GM12801 (cell line): ENCODE data around the gene VAC14.

Source experiments
- TF ChIP-seq, protein P1 (sequence below): IDR thresholded peaks from one replicate; pipeline ENCODE4 v1.5.1; 2011; ENCODE audit warnings: control low read depth; ENCODE audit not compliant: insufficient read length; ENCODE audit errors: extremely low read depth

Gene VAC14

DNA sequence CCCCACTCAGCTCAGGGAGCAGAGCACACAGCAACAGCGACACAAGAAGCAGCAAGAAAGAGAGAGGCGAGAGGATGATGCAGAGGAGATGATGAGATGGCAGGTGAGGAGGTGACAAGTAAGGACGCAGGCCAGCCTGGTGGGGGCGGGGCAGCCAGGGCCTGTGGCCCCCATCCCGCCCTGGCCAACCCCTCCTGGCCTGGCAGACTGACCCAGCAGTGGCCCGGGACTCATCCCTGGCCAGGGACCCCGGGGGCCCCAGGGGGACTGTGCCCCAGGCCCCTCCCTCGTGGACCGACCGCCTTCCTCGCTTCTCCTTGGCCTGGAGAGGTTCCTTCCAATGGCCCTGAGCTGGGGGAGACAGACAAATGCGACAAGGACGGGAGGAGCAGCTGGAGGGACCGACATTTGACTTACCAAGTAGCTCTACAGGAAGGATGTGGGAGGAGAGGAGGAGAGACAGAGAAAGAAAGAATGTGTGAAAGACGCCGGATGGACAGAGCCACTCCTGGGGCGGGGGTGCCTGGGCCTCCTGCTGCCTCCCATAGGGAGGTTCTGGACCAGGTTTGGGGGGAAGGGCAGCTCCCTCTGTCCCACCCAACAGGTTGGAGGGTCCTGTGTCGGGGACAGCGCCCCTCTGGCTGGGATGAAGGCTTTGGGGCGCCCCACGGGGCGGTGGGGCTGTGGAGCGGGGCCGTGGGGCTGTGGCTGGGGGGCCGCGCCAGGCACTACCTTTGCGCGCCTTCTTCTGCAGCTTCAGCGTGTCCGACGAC, 121.9 kb downstream of the VAC14 start:
- TF ChIP-seq, protein P1, sequence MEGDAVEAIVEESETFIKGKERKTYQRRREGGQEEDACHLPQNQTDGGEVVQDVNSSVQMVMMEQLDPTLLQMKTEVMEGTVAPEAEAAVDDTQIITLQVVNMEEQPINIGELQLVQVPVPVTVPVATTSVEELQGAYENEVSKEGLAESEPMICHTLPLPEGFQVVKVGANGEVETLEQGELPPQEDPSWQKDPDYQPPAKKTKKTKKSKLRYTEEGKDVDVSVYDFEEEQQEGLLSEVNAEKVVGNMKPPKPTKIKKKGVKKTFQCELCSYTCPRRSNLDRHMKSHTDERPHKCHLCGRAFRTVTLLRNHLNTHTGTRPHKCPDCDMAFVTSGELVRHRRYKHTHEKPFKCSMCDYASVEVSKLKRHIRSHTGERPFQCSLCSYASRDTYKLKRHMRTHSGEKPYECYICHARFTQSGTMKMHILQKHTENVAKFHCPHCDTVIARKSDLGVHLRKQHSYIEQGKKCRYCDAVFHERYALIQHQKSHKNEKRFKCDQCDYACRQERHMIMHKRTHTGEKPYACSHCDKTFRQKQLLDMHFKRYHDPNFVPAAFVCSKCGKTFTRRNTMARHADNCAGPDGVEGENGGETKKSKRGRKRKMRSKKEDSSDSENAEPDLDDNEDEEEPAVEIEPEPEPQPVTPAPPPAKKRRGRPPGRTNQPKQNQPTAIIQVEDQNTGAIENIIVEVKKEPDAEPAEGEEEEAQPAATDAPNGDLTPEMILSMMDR: no peak

DNA sequence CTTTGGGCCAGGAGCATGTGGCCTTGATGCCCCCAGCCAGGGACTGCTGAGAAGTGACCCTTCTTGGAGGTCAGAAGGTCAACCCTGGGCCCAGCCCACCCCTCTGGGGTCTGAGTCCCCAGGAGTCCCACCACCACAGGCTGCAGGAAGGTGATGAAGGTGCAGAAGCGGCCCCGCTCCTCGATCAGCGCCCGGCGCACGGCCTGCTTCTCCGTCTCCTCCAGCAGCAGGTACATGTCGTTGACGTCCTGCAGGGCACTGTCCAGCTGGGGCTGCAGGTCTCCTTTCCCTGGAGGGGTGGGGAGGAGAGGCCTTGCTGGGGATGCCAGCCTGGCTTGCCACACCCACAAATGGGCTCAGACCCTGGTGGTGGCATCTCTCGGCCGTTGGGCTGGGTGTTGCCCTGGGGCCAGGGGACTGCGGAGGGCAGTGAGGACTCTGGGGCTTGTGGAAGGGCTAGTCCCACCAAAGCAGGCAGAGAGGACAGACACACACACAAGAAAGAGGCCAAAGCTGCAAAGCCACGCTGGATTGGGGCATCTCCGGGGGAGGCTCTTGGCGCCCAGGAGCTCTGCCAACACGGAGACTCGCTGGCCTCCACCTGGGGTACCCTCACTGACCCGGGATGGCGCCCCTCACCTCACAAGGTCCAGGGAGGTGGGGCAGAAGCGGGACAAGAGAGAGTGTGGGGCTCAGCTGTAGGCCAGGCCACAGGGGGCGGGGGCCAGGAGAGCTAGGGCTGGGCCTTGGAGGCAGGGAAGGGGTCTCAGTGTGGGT, 122.6 kb downstream of the VAC14 start:
- TF ChIP-seq, protein P1: no peak

DNA sequence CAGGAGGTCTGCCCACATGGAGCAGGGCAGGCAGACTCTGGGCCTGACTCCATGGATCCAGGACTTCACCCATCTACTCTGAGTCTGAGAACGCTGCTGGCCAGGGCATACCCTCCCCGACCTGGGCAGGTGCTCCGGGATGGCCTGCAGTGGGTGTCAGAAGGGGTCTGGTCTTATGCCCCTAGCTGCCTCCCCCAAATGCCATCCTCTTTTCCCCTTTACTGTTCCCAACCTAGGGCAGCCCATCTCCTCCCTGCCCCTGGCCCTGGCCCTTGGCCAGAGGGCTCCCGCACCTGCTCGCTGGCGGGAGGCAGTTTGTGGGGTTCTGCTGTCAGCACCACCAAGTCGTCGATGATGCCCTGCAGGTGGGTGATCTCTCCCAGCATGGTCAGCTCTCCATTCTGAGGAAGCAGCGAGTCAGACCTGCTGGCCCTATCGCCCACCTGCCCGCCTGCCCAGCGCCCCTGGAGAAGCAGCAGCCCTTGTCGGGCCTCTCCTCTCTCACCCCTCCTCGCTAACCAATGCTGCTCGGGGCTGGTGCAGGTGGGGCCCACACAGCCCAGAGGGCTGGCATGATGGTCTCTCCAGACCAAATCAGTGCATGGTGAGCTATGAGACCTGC, 123.3 kb downstream of the VAC14 start:
- TF ChIP-seq, protein P1: no peak

DNA sequence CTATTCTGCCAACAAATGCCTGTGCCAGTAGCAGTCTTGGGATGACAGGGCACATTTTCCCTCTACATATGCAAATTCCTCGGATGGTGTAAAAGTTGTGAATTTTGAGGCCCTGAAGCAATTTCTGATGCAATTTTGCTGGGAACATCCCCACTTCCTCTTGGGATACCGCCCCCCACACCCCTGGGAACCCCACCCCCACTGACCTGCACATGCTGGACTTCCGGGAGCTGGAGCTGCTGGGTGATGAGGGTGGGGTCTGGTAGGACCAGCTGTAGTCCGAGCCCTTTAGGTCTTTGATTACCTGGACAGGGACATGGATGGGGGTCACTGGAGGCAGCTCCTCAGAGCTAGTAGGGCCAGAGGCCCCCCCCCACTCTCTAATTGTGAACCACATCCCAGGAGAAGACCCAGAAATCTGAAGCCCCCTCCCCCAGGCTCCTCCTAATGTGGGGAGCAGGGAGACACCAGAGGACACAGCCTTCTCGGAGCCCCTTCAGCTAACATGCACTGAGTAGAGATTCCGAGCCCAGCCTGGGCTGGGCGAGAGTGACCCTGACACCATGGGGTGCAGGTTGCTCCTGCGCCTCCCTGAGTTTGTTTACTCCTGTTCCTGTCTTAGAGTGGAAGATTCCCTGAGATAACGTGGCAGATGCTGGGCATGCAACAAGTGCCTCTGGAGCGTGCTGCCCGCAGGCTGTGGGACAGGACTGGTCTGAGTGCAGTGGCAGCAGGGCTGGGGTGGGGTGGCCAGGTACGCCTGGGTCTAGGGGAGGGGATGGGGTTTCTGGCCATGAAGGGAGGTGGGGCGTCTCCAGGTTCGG, 124.1 kb downstream of the VAC14 start:
- TF ChIP-seq, protein P1: no peak

DNA sequence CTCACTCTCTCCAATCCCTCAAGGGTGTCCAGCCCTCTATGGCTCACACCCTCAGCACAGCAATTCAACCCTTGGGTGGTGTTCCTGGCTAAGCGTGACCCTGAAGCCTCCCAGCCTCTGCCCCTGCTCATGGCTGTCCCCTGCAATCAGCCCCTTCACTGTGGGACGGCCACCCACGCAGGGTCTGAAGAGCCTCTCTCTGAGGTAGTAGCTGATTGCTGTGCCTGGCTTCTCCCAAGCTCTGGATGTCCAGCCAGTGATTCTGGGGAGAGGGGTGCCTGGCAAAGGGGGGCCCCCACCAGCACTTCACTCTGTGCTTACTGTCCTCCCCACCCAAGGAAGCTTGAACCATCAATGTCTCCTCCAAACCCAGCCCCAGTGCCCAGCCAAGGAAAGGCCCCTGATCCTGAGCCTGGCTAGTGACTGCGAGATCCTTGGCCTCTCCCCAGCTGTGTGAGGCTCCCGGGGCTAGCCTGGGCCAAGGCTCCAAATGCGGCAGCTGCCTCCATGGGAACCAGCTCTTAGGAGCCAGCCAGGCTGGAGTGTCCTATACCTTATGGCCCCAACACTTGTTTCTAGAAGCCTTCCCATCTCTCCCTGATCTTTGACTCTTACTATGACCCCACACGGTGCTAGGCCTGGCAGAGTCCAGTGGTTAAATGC, 125.0 kb downstream of the VAC14 start:
- TF ChIP-seq, protein P1: no peak

DNA sequence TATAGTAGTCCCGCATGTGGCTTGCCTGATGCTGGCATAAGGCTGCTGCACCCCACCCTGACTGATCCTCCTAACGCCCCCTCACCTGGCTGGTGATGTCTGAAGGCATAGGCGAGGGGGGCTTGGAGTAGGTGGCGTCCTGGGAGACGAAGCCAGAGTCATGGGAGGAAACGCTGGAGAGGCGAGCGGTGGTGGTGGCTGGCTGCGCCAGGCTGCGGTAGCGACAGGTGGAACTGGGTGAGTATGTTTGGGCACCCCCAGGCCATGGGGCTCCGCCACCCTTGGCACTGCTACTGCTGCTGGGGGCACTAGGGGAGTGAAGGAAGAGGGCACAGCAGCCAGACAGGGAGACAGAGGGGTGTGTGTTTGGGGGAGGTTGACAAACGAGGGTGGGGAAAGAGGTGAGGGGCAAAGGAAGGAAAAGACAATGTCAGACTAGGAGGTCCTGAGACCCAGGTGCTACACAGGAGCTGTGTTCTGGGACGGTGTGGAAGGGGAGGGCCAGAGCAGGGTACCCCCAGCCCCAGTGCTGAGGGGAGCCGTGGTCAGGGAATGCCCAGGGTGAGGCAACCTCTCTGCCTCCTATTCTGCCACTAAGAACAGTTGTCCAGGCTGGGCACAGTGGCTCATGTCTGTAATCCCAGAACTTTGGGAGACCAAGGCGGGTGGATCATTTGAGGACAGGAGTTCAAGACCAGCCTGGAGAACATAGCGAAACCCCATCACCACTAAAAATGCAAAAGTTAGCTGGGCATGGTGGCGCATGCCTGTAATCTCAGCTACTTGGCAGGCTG, 126.5 kb downstream of the VAC14 start:
- TF ChIP-seq, protein P1: no peak
